HG02943 (cell line): Measurements from ENCODE around the gene ZNF516.

Source experiments
- ATAC-seq: cut with Tn5 transposase; IDR thresholded peaks from one replicate; pipeline ENCODE4 v1.9.1; 2021; ENCODE audit warnings: mild to moderate bottlenecking, low read depth, moderate library complexity; ENCODE audit not compliant: unreplicated experiment

Gene ZNF516

DNA sequence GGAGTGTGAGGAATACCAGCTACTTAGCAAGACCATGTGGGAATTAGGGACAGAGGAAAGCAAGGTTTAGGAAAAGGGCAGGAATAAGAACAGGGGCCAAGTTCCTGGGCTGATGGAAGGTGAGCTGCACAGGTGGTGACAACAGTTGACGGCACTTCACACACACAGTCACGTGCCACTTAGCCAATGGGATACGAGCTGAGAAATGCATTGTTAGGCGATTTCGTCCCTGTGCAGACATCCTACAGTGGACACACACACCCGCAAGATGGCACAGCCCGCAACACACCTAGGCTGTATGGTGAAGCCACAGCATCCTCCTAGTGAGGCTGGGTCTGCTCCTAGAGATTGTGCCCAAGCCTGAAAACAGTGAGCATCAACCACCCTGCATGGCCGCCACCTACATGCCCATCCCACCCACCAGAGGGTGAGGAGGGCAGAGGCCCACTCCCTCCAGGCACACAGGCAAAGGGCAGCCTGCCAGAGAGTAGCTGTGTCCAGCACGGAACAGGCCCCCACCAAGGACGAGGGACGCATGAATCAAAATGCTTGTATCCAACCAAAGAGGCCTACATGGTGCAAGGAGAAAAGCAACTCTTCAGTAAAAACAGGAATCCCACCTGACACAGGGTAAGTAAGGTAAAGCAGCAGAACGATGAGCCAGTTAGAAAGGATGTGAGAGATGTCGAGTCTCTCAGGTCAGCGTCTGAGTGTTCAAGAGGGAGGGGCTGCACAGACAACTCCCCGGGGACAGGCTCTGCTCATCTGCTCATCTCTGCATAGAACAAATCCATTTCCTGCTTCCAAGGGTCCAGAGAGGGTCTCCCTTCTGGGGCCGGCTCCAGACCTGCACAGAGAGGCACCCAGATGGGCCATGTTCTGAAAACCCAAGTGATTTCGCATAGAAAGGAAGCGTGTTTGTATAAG lies 51.3 kb downstream of the ZNF516 start:
- ATAC-seq, result no peak

- no peak for ATAC-seq
Measured at GRCh38 chr18:76442413-76443171, 52.5 kb downstream of the ZNF516 start.

DNA sequence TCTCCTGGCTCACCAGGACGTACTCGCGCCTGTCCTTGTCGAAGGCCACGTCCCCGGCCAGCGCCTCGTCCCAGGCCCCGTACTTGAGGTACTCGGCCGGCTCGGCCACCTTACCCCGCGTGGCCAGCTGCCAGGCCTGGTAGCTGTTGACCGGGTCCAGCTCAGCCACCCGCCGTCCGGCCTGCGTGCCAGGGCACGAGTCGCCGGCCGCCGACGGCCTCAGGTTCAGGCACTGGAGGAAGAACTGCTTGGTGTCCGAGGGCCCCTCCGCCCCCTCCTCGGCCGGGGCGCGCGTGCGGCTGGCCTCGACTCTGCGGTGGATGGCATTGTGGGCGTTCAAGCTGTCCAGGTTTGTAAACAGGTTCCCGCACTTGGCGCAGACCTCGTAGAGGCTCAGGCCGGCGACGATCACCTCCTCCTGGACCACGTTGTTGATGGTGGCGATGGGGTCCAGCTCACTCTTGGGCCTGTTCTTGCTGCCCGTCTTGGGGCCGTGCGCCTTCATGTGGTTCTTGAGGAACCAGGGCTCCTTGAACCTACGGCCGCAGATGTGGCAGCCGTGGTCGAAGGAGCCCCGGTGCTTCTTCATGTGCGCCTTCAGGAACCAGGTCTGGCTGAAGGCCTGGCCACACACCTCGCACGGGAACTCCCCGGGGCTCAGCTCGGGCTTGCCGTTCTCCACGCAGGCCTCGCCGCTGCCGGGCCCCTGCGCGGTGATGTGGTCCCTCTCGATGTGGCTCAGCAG lies 53.2 kb downstream of the ZNF516 start:
- ATAC-seq, result no peak

DNA sequence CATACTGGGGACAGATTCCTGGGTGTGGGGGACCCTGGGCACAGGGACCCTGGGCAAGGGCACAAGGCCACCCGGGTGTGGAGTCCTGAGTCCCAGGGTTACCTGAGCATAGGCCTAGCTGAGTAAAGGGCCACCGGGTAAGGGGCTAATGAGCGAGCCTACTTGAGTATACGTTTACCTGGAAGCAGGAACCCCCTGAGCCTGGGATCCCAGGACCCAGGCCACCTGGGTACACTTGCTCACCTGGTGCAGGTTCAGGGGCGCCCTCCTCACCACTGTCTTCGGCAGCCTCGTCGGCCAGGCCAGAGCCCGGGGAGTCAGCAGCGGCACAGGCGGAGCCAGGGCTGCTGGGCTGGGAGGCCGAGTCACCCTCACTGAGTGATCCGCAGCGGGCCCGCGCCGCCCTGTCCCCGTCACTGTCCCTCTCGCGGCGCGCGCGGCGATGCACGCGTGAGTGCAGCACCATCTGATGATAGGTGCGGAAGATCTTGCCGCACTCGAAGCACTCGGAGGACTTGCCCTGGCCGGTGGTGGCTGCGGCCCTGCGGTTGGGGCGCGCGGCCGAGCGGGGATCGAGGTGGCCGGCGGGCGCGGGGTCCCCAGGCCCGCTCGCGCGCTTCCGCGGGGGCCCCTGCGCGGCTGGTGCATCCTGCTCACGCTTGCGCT lies 53.9 kb downstream of the ZNF516 start:
- ATAC-seq, result no peak

GRCh38 chr18:76437910-76438309 lies 57.1 kb downstream of the ZNF516 start:
- no peak for ATAC-seq

DNA sequence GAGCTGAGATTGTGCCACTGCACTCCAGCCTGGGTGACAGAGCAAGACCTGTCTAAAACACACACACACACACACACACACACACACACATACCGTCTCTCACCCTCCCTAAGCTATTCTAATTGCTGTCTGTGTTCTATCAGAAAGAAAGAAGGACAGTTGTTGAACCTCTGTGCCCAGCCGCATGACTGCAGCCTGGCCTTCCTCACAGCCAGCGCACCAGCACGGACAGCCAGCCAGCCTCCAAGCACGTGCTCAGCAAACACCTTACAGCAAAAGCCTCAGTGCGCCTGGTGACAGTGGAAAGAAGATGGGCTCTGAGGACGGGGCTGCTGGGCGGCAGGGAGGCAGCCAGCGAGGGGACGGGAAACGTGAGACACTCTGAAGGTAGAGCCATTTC lies 58.0 kb downstream of the ZNF516 start:
- ATAC-seq, result no peak

DNA sequence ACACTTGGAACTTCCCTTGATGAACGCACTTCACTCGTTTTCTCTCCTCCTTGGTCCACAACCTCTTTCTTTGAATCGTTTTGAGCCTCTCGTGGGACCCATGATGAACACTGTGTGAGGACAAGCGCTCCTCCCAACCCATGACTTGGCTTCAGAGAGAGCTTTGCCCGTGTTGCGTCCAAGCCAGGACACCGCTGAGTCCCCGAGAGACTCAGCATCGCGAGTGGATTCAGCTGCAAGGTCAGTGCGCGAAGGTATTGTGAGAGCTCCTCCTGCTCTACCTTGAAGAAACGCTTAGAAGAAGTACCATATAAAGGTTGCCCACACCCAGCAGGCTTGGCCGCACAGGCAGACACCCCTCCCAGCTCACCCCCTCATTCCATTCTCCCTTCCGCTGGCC lies 58.7 kb downstream of the ZNF516 start:
- ATAC-seq, result no peak

DNA sequence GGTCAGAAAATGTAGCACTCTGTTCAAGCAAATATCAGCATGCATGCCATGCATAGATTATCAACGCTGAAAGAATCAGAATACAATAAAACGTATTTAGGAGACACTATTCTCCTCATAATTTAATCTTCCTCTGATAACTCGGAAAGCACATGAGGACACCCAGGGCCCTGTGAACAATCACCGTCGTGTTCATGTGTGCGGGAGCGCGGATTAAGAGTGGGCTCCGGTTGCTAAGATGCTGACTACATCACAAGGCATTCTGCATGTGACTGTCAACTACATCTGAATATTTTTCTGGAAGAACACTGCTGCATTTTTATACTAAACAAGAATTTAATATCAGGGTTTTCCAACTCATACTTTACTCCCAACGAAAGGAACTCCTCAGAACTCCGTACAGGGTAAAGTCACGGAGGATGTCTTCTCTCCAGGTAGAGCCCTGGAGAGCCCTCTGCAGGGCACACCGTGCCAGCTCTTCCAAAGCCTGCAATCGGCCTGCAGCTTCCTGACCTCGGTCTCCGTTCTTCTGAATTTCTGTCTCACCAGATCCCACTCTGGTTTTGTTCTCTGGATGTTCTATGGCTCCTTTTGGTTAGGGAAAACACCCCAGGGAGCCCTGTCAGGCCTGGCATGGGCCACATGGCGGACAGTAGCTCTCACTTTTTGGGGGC lies 59.6 kb downstream of the ZNF516 start:
- no peak for ATAC-seq

- ATAC-seq, result no peak
Measured at GRCh38 chr18:76434452-76434851, 60.6 kb downstream of the ZNF516 start.

DNA sequence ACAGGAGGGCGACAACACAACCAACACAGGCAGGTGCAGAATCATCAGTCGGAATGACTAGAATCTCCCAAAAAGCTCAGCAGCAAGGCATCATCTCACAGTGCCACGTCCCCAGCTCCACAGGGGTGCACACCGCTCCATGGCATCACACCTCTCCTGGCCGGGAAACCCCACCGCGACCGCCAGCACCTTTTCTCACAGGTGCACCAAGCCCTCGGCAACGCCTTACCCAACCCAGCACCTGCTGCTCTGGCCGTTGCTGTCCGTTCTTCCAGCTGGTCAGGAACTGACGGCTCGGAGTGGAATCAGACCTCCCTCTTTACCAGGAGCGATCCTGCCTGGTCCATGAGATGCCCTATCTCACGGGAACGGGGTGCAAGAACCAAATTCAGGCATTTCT lies 61.3 kb downstream of the ZNF516 start:
- ATAC-seq, result no peak

DNA sequence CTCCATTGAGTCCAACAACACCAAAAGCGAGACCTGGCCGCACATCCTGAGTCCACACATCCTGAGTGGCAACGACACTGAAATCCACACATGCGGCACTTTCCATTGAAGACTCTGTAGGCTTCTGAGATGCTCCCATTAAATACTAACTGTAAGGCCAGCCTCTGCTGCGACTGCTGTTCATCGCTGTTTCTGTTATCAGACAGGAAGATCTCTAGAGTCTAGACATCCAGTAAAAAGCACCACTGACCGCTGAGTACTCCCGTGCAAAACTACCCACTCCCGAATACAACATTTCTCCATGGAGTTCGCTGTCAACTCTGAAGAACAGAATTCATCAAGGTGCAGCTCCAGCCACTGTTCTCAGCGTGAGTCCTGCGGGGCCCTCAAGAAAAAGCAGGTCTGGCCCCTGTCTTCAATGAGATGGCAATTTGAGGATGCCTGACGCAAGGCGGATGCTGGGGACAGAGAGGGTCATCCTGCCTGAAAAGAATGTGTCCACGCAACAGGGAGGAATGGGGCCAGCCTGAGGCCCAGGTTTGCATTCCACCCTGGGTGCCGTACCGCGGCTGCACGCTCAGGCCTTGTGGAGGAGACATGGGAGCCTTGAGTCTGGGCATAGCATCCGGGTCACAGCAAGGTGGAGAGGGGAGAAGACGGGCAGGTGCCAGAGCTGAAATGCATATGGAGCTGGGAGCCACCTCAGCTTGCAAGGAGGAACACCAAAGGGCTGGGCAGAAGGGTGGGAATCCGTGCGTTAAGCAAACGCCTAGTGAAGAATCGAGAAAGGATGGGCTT lies 61.9 kb downstream of the ZNF516 start:
- no peak for ATAC-seq

DNA sequence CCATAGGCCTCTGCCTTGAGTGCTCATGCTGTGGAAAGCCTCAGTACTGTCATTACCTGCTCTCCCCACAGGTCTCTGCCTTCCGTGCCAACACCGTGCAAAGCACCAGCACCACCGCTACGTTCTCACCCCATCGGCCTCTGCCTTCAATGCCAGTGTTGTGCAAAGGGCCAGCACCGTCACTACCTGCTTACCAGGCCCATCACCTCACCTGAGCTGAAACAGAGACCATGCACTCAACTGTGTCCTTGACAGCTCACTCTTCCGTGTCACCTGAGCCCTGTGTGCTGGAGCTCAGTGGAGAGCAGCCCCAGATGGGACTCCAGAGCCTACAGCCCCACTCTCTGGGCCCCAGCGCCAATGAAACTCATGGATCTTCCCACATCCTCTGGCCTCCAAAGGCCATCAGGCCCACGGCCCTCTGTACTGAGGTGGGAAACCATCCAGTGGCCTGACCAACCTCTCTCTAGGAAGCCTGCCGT lies 62.7 kb downstream of the ZNF516 start:
- ATAC-seq, result no peak

DNA sequence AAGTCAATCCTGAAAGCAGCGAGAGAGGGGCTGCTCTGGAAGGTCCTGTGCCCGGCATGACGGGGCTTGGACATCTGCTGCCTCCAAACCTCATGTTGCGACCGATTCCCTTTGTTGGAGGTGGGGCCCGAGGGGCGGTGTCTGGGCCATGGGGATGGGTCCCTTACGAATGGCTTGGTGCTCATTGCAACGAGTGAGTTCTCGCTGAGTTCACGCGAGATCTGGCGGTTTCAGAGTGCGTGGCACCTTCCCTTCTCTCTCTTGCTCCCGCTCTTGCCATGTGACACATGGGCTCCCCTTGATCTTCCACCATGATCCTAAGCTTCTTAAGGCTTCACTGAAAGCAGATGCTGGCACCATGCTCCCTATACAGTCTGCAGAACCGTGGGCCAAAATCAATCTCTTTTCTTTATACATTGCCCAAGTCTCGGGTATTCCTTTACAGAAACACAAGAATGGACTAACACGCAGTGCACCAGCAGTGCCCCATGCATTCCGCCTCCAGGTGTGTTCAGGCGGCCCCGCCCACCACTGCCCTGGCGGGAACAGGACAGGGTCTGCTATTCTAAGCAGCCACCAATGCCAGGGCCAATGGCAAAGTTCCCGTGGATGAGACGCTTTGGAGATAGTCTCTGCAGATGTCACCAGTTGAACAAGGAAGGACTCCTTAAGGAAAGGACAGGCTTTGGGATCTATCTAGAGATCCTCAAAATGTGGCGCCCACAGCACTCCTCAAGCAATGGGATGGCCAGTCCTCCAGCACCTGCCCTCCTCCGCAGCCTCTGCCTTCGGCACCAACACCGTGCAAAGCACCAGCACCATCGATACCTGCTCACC lies 63.4 kb downstream of the ZNF516 start:
- no peak for ATAC-seq

- ATAC-seq, result no peak
Measured at GRCh38 chr18:76430636-76431035, 64.4 kb downstream of the ZNF516 start.

GRCh38 chr18:76429262-76430126 lies 65.5 kb downstream of the ZNF516 start:
- no peak for ATAC-seq

DNA sequence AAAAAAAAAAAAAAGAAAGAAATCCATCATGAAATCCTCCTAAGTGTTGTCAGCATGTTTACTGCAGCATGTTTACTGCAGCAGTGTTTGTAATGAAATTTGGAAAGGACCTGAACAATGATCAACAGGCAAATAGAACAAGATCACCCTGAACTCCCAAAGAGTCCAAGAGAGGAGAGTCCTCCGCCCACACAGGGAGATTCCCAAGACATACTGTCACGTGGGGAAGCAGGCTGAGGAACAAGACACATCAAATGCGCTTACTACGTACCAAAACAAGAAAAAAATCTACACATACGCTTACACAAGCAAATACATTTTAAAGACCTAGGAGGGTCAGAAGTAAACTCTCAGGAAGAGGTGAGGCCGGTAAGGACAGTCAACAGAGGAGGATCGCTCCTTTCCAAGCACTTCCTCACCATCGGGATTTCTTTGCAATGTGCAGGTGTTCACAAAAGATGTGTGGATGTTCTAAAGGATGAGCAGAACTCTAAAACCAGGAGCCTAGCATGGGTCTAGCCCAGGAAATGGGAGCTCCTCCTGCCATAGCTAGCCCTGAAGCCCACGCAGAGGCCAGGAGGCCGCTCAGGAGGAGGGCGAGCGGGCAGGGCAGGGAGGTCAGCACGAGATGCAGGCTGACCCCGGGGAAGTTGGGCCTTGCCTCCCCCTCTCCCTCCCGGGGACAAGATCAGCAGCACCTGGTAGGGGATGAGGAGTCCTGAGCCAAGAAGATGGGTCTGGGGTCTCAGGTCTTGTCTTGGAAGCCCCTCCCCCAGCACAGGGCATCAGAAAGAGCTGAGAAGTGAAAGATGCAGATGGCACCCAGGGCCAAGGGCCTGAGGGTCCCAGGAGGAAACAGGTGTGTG lies 66.4 kb downstream of the ZNF516 start:
- ATAC-seq, result no peak
